Astrocyte (in vitro differentiated cells and primary cell): ENCODE results near the gene APOA4. TPM values are rescaled to one million over a fixed set of nuclear protein-coding genes. Genes with fewer than 3 reads are reported as not detected.

Source experiments
- DNase-seq: peaks from one replicate; pipeline ENCODE4 v3.0.0-alpha.2; 2010; ENCODE audit warnings: low read depth
- FAIRE-seq: peaks from 2 replicates; lab custom pipeline; 2011; peaks lifted over from hg19 to GRCh38; lab: Jason Lieb, UNC
- H2AFZ ChIP-seq: 2 replicates; pipeline ENCODE4 v1.6.0; 2012; ENCODE audit warnings: low read depth, low read length, inconsistent platforms
- H3K27ac ChIP-seq: 2 replicates; pipeline ENCODE4 v1.5.1; 2011; ENCODE audit warnings: low read depth, low read length, inconsistent platforms
- H3K27me3 ChIP-seq: 2 replicates; pipeline ENCODE4 v1.6.0; 2011; ENCODE audit warnings: low read length, inconsistent platforms; ENCODE audit not compliant: insufficient read depth
- H3K36me3 ChIP-seq: 2 replicates; pipeline ENCODE4 v1.5.1; 2011; ENCODE audit warnings: low read length, inconsistent platforms; ENCODE audit not compliant: insufficient read depth
- H3K4me1 ChIP-seq: 2 replicates; pipeline ENCODE4 v1.5.1; 2011; ENCODE audit warnings: low read length, inconsistent platforms; ENCODE audit not compliant: insufficient read depth
- H3K4me2 ChIP-seq: 2 replicates; pipeline ENCODE4 v1.6.0; 2012; ENCODE audit warnings: low read length, inconsistent platforms
- H3K4me3 ChIP-seq: 2 replicates; pipeline ENCODE4 v1.5.1; 2011; ENCODE audit warnings: low read depth, mild to moderate bottlenecking, low read length, inconsistent platforms; ENCODE audit not compliant: insufficient read depth
- H3K79me2 ChIP-seq: 2 replicates; pipeline ENCODE4 v1.6.0; 2012; ENCODE audit warnings: mild to moderate bottlenecking, low read length, inconsistent platforms; ENCODE audit not compliant: insufficient read depth
- H3K9ac ChIP-seq: 2 replicates; pipeline ENCODE4 v1.6.0; 2012; ENCODE audit warnings: mild to moderate bottlenecking, low read length, inconsistent platforms
- H3K9me3 ChIP-seq: 2 replicates; pipeline ENCODE4 v1.5.1; 2012; ENCODE audit warnings: low read depth, mild to moderate bottlenecking, low read length, inconsistent platforms; ENCODE audit not compliant: insufficient read depth
- H4K20me1 ChIP-seq: 2 replicates; pipeline ENCODE4 v1.6.0; 2012; ENCODE audit warnings: low read length, inconsistent platforms; ENCODE audit not compliant: insufficient read depth
- H3K27ac Mint-ChIP-seq: one replicate; pipeline ENCODE4 v1.8.0; 2021; ENCODE audit warnings: mild to moderate bottlenecking, mixed read lengths; ENCODE audit not compliant: unreplicated experiment
- H3K27me3 Mint-ChIP-seq: one replicate; pipeline ENCODE4 v1.8.0; 2021; ENCODE audit warnings: low read depth, mixed read lengths; ENCODE audit not compliant: unreplicated experiment
- H3K36me3 Mint-ChIP-seq: one replicate; pipeline ENCODE4 v1.8.0; 2021; ENCODE audit warnings: low read depth, mixed read lengths; ENCODE audit not compliant: unreplicated experiment
- H3K4me1 Mint-ChIP-seq: one replicate; pipeline ENCODE4 v1.8.0; 2021; ENCODE audit warnings: low read depth, mixed read lengths; ENCODE audit not compliant: unreplicated experiment
- H3K4me3 Mint-ChIP-seq: one replicate; pipeline ENCODE4 v1.8.0; 2021; ENCODE audit warnings: mild to moderate bottlenecking, moderate library complexity, mixed read lengths; ENCODE audit not compliant: unreplicated experiment
- H3K9me3 Mint-ChIP-seq: one replicate; pipeline ENCODE4 v1.8.0; 2021; ENCODE audit warnings: mild to moderate bottlenecking, mixed read lengths; ENCODE audit not compliant: unreplicated experiment
- EZH2 ChIP-seq: IDR thresholded peaks from 2 replicates; pipeline ENCODE4 v1.6.1; 2012; ENCODE audit warnings: mild to moderate bottlenecking, low read length, inconsistent platforms; ENCODE audit not compliant: insufficient read depth
- total RNA-seq: library from RNA; stranded (reverse); gene quantifications from 2 replicates; pipeline ENCODE4 v1.2.1, GENCODE V29; 2021
- TF ChIP-seq, protein P1 (sequence below): IDR thresholded peaks from 2 replicates; pipeline ENCODE4 v1.5.1; 2011; ENCODE audit warnings: low read depth, mild to moderate bottlenecking, inconsistent platforms, low read length, moderate library complexity; ENCODE audit not compliant: insufficient read depth

The APOA4 gene
- total RNA-seq, 1 donor from 2014 or later: not detected

DNA sequence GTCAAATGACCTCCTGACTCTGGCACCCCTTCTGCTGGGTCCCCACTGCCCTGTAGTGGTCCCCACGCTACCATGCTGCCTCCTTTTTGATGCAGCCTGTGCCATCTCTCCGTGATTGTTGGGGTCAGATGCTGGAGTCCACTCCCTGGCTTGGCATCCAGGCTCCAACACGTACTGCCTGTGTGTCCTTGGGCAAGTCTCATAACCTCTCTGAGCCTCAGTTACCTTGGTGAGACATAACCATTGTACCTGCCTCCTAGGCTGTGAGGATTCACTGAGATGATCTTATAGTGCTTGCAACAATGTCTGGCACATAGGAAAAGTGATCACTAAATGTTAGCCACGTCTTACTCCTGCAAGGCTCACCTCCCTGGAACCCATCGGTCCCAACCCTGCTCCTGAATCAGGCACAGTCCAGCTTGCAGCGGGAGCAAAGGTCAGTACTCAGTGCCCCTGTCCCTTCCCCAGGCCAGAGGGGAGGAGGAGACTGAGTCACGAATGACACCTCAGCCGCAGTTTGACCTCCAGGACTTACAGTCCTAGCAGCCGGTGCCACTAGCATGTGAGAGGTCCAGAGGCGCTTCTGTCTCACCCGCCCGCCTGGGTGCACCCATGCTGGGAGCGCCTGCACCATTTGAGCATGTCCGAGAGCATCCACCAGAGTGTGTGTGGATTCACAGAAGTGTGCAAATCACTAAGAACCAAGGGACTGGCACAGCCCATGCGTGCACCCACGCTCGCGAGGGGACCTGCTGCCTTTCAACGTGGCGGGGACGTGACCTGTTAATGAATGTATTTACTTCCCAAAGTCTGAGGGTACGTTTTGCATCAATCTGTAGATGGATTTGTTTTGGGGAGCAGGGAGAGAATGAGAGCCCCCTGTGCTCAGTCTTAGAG is 3.0 kb upstream of the APOA4 start:
- Histone ChIP-seq H3K9me3 (no peaks in the 10 kb centered on the region), H4K20me1 (no peaks in the 10 kb centered on the region), H2AFZ (no peak overlapping the region), H3K27ac (no peak overlapping the region), H3K9ac (no peak overlapping the region), H3K4me1 (no peaks in the 10 kb centered on the region), H3K4me3 (no peak overlapping the region), H3K4me2 (no peak overlapping the region), H3K36me3 (no peaks in the 10 kb centered on the region), H3K27me3 (no peaks in the 10 kb centered on the region), H3K79me2 (no peaks in the 10 kb centered on the region)
- FAIRE-seq (no peak), DNase-seq (no peak)
- TF ChIP-seq, protein P1, sequence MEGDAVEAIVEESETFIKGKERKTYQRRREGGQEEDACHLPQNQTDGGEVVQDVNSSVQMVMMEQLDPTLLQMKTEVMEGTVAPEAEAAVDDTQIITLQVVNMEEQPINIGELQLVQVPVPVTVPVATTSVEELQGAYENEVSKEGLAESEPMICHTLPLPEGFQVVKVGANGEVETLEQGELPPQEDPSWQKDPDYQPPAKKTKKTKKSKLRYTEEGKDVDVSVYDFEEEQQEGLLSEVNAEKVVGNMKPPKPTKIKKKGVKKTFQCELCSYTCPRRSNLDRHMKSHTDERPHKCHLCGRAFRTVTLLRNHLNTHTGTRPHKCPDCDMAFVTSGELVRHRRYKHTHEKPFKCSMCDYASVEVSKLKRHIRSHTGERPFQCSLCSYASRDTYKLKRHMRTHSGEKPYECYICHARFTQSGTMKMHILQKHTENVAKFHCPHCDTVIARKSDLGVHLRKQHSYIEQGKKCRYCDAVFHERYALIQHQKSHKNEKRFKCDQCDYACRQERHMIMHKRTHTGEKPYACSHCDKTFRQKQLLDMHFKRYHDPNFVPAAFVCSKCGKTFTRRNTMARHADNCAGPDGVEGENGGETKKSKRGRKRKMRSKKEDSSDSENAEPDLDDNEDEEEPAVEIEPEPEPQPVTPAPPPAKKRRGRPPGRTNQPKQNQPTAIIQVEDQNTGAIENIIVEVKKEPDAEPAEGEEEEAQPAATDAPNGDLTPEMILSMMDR: no peak
- TF ChIP-seq EZH2: no peak
- Mint-ChIP-seq H3K27ac (peak overlapping the region; percentile 34), H3K4me1 (no peaks in the 10 kb centered on the region), H3K4me3 (no peak overlapping the region), H3K9me3 (no peaks in the 10 kb centered on the region), H3K36me3 (peaks cover 2% of the 10 kb centered on the region), H3K27me3 (peaks cover 20% of the 10 kb centered on the region)

GRCh38 chr11:116825434-116825833 is 2.3 kb upstream of the APOA4 start:
- FAIRE-seq: no peak
- Mint-ChIP-seq H3K36me3 (peaks cover 2% of the 10 kb centered on the region), H3K9me3 (no peaks in the 10 kb centered on the region), H3K4me3 (no peak overlapping the region), H3K27ac (no peak overlapping the region), H3K4me1 (no peaks in the 10 kb centered on the region), H3K27me3 (peaks cover 22% of the 10 kb centered on the region)
- Histone ChIP-seq H3K27ac (no peak overlapping the region), H4K20me1 (no peaks in the 10 kb centered on the region), H2AFZ (no peak overlapping the region), H3K27me3 (no peaks in the 10 kb centered on the region), H3K9me3 (no peaks in the 10 kb centered on the region), H3K4me2 (no peak overlapping the region), H3K9ac (no peak overlapping the region), H3K36me3 (no peaks in the 10 kb centered on the region), H3K4me3 (no peak overlapping the region), H3K79me2 (no peaks in the 10 kb centered on the region), H3K4me1 (no peaks in the 10 kb centered on the region)
- TF ChIP-seq, protein P1: no peak
- no peak for TF ChIP-seq EZH2
- no peak for DNase-seq

- no peak for FAIRE-seq
These were observed 529 bp downstream of the APOA4 start for GRCh38 chr11:116822575-116822974.

More at GRCh38 chr11:116822575-116822974, 529 bp downstream of the APOA4 start:
- H3K27me3 ChIP-seq: no peaks in the 10 kb centered on the region
- no peak for TF ChIP-seq EZH2
- TF ChIP-seq, protein P1: no peak
- Mint-ChIP-seq H3K4me3 (no peak overlapping the region), H3K4me1 (no peaks in the 10 kb centered on the region), H3K36me3 (peaks cover 2% of the 10 kb centered on the region), H3K27ac (no peak overlapping the region), H3K27me3 (peaks cover 23% of the 10 kb centered on the region), H3K9me3 (no peaks in the 10 kb centered on the region)
- no peak for DNase-seq
- H3K4me1 ChIP-seq: no peaks in the 10 kb centered on the region
- H3K36me3 ChIP-seq: no peaks in the 10 kb centered on the region
- H2AFZ ChIP-seq: no peak overlapping the region
- H3K4me3 ChIP-seq: no peak overlapping the region
- H3K79me2 ChIP-seq: no peaks in the 10 kb centered on the region
- no peaks in the 10 kb centered on the region for H4K20me1 ChIP-seq
- no peaks in the 10 kb centered on the region for H3K9me3 ChIP-seq
- no peak overlapping the region for H3K4me2 ChIP-seq
- H3K9ac ChIP-seq: no peak overlapping the region
- H3K27ac ChIP-seq: no peak overlapping the region
